OCI-LY7 (cell line): ENCODE data around the gene KCNG1. TPM values are rescaled to one million over a fixed set of nuclear protein-coding genes. Genes with fewer than 3 reads are reported as not detected.

Source experiments
- BruUV-seq: library from RNA; stranded (reverse); fragments of 400-500 nt; replicated peaks from 2 replicates; lab custom pipeline; 2021; lab: Mats Ljungman, UMichigan
- CTCF ChIA-PET: fragments of 300-600 bp; sonication (Branson Sonifier 250); formaldehyde crosslinking; loops from one replicate; lab custom pipeline; 2022; ENCODE audit warnings: antibody characterized with exemption; ENCODE audit not compliant: unreplicated experiment; lab: Charles Lee
- POLR2A ChIA-PET: fragments of 300-600 bp; sonication (Branson Sonifier 250); formaldehyde crosslinking; loops from one replicate; lab custom pipeline; 2022; ENCODE audit warnings: antibody characterized with exemption; lab: Charles Lee
- DNase-seq: peaks from one replicate; pipeline ENCODE4 v3.0.0-alpha.2; 2015; ENCODE audit warnings: low spot score
- H2AFZ ChIP-seq: fragments of 200-600 bp; sonication (generic), shearing (Covaris generic); 2 replicates; pipeline ENCODE4 v1.6.1; 2014; ENCODE audit warnings: mild to moderate bottlenecking, antibody characterized with exemption, low read length, moderate library complexity
- H3K27ac ChIP-seq: fragments of 200-600 bp; sonication (generic); 2 replicates; pipeline ENCODE4 v1.5.1; 2014; ENCODE audit warnings: mixed run types, low read depth, mild to moderate bottlenecking, moderate library complexity, low read length, inconsistent platforms; ENCODE audit not compliant: poor library complexity, severe bottlenecking
- H3K36me3 ChIP-seq: fragments of 200-600 bp; sonication (generic); 2 replicates; pipeline ENCODE4 v1.6.1; 2014; ENCODE audit warnings: mild to moderate bottlenecking, antibody characterized with exemption, low read length, moderate library complexity, mixed read lengths; ENCODE audit not compliant: insufficient read depth
- H3K4me1 ChIP-seq: fragments of 200-600 bp; sonication (generic); 2 replicates; pipeline ENCODE4 v1.5.1; 2014; ENCODE audit warnings: mild to moderate bottlenecking, low read length; ENCODE audit not compliant: insufficient read depth, poor library complexity, severe bottlenecking
- H3K4me2 ChIP-seq: fragments of 200-600 bp; sonication (generic); 2 replicates; pipeline ENCODE4 v1.6.1; 2014; ENCODE audit warnings: mild to moderate bottlenecking, low read length
- H3K4me3 ChIP-seq: fragments of 200-600 bp; sonication (generic); 2 replicates; pipeline ENCODE4 v1.5.1; 2014; ENCODE audit warnings: mild to moderate bottlenecking, low read depth, low read length; ENCODE audit not compliant: poor library complexity, severe bottlenecking
- H3K79me2 ChIP-seq: fragments of 200-600 bp; sonication (generic); 2 replicates; pipeline ENCODE4 v1.6.1; 2016; ENCODE audit warnings: low read depth, mild to moderate bottlenecking, low read length, moderate library complexity, mixed read lengths; ENCODE audit not compliant: insufficient read depth
- H3K9me2 ChIP-seq: fragments of 200-600 bp; sonication (generic); 2 replicates; pipeline ENCODE4 v1.6.1; 2016; ENCODE audit warnings: mild to moderate bottlenecking, low read length, mixed read lengths; ENCODE audit not compliant: insufficient read depth
- H3K9me3 ChIP-seq: fragments of 200-600 bp; sonication (generic); 2 replicates; pipeline ENCODE4 v1.6.1; 2014; ENCODE audit warnings: mild to moderate bottlenecking, mixed run types, low read length, mixed read lengths
- H4K20me1 ChIP-seq: fragments of 200-600 bp; sonication (generic); 2 replicates; pipeline ENCODE4 v1.6.1; 2014; ENCODE audit warnings: mild to moderate bottlenecking, antibody characterized with exemption, low read length, moderate library complexity, mixed read lengths; ENCODE audit not compliant: insufficient read depth
- EZH2phosphoT487 ChIP-seq: fragments of 200-600 bp; sonication (generic); IDR thresholded peaks from 2 replicates; pipeline ENCODE4 v1.6.1; 2018; ENCODE audit warnings: low read depth, borderline replicate concordance, mild to moderate bottlenecking, mixed run types, antibody characterized with exemption, low read length, moderate library complexity, mixed read lengths
- intact Hi-C: fragments of 100-400 bp; cut with micrococcal nuclease; formaldehyde crosslinking; loops from one replicate; pipeline ENCODE4 v1.10.0; 2022; ENCODE audit not compliant: unreplicated experiment
- total RNA-seq, 2 experiments: library from RNA; depleted of rRNA in 1 of 2; stranded (reverse); fragments of >200 nt in 1 of 2; shearing (Covaris generic) in 1 of 2; gene quantifications; 2 replicates each; pipeline ENCODE4 v1.2.3, GENCODE V29; 2014 to 2022
- TF ChIP-seq, protein P1 (sequence below): fragments of 200-600 bp; sonication (generic); conservative IDR thresholded peaks from 2 replicates; pipeline ENCODE4 v1.5.1; 2014; ENCODE audit warnings: mild to moderate bottlenecking, antibody characterized with exemption, low read length, moderate library complexity, mixed read lengths

The KCNG1 gene
- total RNA-seq, 2 experiments from 2014 or later, result not detected

DNA sequence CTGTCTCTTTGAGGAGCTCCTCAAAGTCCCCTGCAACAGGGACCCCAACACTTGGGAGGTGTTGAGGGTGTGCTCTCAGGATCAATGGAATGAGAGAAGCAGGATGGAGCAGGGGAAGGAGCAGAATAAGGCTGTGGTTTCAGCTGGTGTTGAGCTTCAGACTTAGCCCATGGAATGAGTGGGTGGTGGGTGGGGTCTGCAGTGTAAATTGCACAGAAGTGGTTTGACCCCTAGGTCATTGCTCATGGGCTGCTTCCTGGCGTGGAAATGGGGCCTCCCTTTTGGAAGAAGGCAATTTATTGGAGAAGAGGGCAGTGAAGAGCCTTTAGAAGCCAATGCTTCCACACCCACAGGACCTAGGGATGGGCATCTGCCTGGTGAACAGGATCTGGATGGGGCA is 37.0 kb upstream of the KCNG1 start:
- no peaks in the 10 kb centered on the region for H3K79me2 ChIP-seq
- no peak for DNase-seq
- ChIA-PET CTCF (no interaction called here), POLR2A (no interaction called here)
- no peaks in the 10 kb centered on the region for H3K9me2 ChIP-seq
- H3K4me3 ChIP-seq, result no peak overlapping the region
- H3K9me3 ChIP-seq, result no peaks in the 10 kb centered on the region
- H4K20me1 ChIP-seq, result no peaks in the 10 kb centered on the region
- BruUV-seq, result no TSS peak
- H3K4me1 ChIP-seq, result no peaks in the 10 kb centered on the region
- no peak for TF ChIP-seq EZH2phosphoT487
- TF ChIP-seq, protein P1, sequence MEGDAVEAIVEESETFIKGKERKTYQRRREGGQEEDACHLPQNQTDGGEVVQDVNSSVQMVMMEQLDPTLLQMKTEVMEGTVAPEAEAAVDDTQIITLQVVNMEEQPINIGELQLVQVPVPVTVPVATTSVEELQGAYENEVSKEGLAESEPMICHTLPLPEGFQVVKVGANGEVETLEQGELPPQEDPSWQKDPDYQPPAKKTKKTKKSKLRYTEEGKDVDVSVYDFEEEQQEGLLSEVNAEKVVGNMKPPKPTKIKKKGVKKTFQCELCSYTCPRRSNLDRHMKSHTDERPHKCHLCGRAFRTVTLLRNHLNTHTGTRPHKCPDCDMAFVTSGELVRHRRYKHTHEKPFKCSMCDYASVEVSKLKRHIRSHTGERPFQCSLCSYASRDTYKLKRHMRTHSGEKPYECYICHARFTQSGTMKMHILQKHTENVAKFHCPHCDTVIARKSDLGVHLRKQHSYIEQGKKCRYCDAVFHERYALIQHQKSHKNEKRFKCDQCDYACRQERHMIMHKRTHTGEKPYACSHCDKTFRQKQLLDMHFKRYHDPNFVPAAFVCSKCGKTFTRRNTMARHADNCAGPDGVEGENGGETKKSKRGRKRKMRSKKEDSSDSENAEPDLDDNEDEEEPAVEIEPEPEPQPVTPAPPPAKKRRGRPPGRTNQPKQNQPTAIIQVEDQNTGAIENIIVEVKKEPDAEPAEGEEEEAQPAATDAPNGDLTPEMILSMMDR, result no peak
- H3K4me2 ChIP-seq, result no peak overlapping the region
- H2AFZ ChIP-seq, result no peak overlapping the region
- intact Hi-C loops, result no loop called here
- H3K27ac ChIP-seq, result no peak overlapping the region
- no peaks in the 10 kb centered on the region for H3K36me3 ChIP-seq

DNA sequence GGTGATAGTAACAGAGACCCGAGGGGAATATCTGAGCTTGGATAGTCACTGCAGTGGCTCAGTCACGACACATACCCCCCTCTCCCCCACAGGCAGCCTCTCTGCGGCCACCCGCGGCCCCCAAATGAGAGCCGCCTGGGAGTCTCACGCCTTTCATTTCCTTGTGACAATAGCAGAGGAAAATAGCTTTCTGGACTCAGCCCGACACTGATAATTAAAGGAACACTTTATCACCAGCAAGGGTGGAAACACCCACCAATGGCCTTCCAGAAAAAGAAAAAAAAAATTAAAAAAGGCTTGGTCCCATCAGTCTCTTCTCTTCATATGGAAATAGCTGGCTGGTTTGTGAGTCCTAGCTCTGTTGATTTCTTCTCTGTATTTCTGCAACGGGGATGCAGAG is 35.1 kb upstream of the KCNG1 start:
- no TSS peak for BruUV-seq
- Histone ChIP-seq H3K4me2 (no peak overlapping the region), H4K20me1 (no peaks in the 10 kb centered on the region), H3K36me3 (no peaks in the 10 kb centered on the region), H3K9me3 (no peaks in the 10 kb centered on the region), H3K4me3 (no peak overlapping the region), H3K4me1 (no peaks in the 10 kb centered on the region), H3K9me2 (no peaks in the 10 kb centered on the region), H2AFZ (no peak overlapping the region), H3K27ac (no peak overlapping the region), H3K79me2 (no peaks in the 10 kb centered on the region)
- intact Hi-C loops, result no loop called here
- CTCF ChIA-PET, result no interaction called here
- no peak for TF ChIP-seq EZH2phosphoT487
- TF ChIP-seq, protein P1, result no peak
- no peak for DNase-seq
- POLR2A ChIA-PET, result no interaction called here

DNA sequence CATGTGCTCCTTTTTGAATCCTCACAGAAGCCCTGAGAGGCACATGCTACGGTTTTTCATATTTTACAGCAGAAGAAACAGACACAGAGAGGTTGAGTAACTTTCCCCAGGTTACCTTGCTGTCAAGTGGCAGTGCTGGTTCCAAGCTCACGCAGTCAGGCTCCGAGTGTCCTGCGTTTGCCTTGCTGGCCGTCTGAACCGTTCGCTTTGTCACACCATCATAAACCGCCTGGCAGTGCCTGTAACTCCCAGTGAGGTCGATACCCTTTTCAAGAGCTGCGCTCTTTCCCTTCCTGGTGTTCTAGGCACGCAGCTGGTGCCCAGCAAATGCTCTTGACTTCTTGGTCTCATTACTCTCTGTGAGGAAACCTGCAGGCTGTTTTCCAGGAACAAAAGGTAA is 31.3 kb upstream of the KCNG1 start:
- POLR2A ChIA-PET, result no interaction called here
- Histone ChIP-seq H4K20me1 (no peaks in the 10 kb centered on the region), H3K36me3 (no peaks in the 10 kb centered on the region), H3K4me3 (no peak overlapping the region), H3K4me2 (no peak overlapping the region), H3K9me3 (no peaks in the 10 kb centered on the region), H3K27ac (no peak overlapping the region), H3K9me2 (no peaks in the 10 kb centered on the region), H2AFZ (no peak overlapping the region), H3K79me2 (no peaks in the 10 kb centered on the region), H3K4me1 (no peaks in the 10 kb centered on the region)
- TF ChIP-seq, protein P1, result no peak
- no peak for TF ChIP-seq EZH2phosphoT487
- CTCF ChIA-PET, result no interaction called here
- BruUV-seq, result no TSS peak
- no peak for DNase-seq
- intact Hi-C loops, result no loop called here
